Embryonic facial prominence (tissue), 1 donor: ENCODE measurements around the gene GRXCR2.
"Not testable (repeated sequence)": the region's sequence is repeated elsewhere in the genome, so short reads cannot be mapped to it uniquely, and the experiment has no call there.

ENCODE experiments used
- DNase-seq: peaks from one replicate; pipeline ENCODE4 v3.0.0-alpha.2; 2016; ENCODE audit errors: extremely low spot score

Gene GRXCR2

GRCh38 chr5:145887217-145887616, 14.4 kb upstream of the GRXCR2 start:
- no peak for DNase-seq

- DNase-seq = no peak
Measured at GRCh38 chr5:145874765-145875164, 2.0 kb upstream of the GRXCR2 start.

GRCh38 chr5:145872486-145872885, 328 bp downstream of the GRXCR2 start:
- no peak for DNase-seq

DNA sequence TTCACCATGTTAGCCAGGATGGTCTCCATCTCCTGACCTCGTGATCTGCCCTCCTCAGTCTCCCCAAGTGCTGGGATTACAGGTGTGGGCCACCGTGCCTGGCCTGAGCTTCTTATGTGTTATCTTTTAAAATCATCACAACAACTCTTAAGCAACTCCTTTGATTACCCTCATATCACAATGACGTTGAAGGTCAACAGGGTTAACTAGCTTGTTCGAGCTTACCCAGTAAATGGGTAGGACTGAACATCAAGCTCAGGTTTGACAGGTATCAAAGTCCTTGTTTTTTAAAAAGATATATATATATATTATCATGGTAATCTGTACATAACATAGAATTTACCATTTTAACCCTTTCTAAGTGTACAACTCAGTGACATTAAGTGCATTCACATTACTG, 3.1 kb downstream of the GRXCR2 start:
- DNase-seq = no peak

- no peak for DNase-seq
Measured at GRCh38 chr5:145867806-145868205, 5.0 kb downstream of the GRXCR2 start.

DNA sequence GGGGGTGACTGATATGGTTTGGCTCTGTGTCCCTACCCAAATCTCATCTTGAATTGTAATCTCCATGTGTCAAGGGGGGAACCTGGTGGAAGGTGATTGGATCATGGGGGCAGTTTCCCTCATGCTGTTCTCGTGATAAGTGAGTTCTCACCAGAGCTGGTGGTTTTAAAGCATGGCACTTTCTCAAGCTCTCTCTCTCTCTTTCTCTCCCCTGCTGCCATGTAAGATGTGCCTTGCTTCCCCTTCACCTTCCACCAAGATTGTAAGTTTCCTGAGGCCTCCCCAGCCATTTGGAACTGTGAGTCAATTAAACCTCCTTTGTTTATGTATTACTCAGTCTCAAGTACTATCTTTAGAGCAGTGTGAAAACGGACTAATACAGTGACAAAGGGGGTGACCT, 8.4 kb downstream of the GRXCR2 start:
- not testable (repeated sequence) for DNase-seq

DNA sequence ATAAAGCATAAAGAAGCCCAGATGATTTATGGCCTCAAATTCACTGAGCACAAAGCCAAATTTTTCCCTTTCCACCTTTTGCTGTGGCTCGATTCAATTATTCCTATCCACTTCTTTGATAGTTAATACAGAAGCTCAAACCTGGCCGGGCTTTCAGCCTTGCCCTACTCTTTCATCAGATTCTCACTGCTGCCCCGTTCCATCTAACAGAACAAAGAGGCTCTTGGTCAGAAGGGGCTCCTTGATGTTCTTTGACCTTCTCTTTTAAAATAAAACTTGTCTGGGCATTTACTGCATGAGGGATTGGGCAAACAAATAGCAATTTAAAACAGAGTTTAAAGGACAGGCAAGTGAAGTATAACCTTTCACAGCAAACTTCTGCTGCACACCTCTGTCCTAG, 9.8 kb downstream of the GRXCR2 start:
- no peak for DNase-seq

GRCh38 chr5:145859897-145860296, 12.9 kb downstream of the GRXCR2 start:
- no peak for DNase-seq

DNA sequence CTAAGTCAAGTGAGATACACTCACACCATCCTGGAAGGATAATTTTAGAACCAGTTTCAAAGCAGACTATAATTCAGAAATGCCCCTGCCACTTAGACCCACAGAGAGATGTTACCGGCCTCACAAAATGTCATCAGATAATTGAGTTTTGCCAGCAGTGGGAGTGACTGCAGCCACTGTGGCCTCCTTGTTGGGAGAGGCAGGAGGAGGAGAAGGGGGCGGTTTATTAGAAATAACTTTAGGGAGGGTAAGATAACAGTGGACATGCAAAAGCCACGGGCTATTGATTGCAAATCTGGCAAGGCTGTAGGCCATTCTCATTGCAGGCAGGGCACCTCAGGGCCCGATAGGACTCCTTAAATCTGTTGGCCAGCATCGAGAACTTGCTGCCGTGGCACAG, 13.4 kb downstream of the GRXCR2 start:
- DNase-seq = no peak

DNA sequence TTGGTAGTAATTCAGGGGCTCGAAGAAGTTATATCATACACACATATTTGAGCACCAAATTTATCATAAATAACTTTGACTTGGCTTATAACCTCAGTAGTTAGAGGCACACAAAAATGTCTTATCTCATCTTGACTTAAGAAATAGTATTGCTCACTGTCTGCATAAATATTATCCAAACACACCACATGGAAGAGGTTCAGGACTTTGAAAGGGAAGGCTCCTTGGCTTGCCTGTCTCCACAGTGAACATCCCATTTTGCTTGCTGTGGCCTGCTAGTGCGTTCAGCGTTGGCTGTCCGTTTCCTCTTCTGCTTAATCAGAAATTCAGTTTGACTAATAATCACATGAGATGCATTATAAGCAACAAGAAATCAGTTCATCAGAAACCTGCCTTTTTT, 13.9 kb downstream of the GRXCR2 start:
- DNase-seq = no peak

DNA sequence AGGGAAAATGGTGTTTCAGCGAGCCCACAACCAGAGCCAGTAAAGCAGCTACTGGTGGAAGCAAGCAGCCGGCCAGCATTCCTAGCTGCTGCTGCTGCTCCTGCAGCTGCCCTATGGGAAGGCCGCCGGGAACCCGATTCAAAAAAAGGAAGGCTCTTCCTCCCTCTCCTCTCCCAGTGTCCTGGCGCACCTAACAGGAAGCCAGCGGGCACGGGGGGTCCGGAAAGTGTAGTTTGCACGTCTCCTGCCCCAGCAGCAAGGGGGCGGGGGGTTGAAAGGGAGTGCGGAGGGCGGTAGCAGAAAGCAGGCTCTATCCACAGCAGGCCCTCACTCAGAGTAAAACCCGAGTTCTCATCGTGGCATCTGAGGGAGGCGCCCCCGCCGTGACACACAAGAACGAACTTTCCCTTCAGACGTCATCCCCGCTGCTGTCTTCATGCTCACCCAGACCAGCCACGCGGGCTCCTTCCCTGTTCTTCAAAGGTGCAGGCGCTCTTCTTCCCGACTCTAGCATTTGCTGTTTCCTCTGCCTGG, 16.5 kb downstream of the GRXCR2 start:
- peak; percentile 37 for DNase-seq

DNA sequence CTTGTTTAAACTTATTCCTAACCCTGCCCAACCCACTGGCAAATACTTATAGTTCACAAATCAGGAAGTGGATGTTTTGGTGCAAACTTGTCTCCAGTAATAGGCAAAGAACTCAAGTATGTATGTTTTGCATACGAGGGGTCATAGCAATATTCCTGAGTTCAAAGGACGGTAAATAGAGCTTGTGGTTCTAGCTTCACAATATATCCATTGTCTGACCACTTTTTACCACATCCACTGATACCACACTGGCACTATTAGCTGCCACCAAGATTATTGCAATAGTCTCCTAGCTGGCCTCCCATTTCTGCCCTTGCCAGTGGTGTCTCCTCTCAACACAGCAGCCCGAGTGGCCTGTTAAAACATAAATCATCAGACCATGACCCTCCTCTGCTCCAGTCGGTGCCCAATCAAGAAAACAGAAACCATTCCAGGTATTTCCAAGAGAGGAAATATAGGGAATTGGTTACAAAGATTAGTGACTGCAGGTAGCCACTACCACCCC, 17.0 kb downstream of the GRXCR2 start:
- no peak for DNase-seq

DNA sequence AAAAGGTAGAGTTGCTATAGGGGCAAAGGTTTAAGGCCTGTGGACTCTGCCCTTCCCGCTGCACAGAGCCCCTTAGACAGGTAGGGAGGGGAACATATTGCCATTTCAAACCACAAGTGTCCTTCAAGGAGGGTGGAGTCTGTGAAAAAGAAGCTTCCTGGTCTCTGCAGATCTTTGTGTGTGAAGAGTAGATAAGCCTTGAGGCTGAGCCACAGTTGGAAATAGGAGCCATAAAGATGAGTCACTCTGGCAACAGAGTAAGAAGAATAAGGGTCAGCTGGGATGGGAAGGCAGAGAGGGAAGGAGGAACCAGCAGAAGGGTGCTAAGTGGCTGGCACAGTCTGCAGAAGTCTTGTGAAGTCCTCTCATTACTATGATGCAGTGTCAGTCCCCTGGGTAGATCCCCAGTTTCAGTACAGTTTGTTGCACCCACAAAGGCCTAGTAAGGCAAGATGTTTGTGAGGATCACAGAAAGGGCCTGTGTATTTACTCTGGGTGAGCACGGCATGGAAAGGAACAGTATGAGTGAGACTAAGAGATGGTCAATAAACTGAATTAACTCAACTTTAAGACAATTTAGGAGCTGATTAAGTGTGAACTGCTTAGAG, 18.1 kb downstream of the GRXCR2 start:
- DNase-seq = no peak

DNA sequence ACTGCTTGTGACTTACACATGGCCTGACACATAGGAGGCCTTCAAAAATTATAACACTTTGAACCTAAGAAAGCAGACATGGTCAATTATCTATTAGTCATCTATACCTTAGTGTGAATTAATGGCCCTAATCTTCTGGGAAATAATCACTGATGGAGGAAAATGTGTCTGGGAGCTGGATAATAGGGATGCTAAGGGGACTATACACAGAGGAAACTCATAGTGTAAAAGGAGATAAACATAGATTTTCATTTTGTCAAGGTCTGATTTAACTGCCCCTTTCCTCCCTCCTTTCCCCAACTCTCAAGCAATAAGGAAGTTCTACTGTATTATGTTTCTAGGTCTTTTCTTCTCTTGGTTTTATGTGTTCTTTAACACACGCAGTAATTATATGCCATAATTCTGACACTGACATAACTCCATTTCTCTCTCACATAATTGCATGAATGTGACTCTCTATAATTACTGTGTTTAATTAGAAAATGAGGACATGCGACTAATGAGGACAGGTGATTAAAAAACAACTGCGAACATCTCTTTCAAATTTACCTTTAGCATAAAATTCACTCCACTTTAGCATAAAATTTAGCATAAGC, 18.9 kb downstream of the GRXCR2 start:
- DNase-seq = no peak

GRCh38 chr5:145852990-145853389, 19.8 kb downstream of the GRXCR2 start:
- no peak for DNase-seq

DNA sequence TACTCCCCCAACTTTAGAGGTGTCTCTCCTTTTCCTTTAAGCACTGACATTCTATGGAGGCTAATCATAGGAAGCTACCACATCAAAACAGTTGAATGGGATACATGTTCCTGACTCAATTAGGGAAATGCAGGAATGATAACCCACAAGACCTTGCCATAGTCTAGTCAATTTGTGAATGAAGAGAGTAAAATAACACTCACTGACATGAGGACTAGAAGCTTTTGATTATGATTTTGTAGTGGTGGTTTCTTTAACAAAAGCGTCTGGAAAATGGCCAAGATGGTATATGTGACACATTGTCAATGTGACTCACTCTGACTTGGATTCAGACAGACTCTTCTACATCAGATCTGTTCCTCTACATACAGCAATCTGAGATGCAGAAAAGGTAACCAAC, 24.0 kb downstream of the GRXCR2 start:
- DNase-seq = no peak

DNA sequence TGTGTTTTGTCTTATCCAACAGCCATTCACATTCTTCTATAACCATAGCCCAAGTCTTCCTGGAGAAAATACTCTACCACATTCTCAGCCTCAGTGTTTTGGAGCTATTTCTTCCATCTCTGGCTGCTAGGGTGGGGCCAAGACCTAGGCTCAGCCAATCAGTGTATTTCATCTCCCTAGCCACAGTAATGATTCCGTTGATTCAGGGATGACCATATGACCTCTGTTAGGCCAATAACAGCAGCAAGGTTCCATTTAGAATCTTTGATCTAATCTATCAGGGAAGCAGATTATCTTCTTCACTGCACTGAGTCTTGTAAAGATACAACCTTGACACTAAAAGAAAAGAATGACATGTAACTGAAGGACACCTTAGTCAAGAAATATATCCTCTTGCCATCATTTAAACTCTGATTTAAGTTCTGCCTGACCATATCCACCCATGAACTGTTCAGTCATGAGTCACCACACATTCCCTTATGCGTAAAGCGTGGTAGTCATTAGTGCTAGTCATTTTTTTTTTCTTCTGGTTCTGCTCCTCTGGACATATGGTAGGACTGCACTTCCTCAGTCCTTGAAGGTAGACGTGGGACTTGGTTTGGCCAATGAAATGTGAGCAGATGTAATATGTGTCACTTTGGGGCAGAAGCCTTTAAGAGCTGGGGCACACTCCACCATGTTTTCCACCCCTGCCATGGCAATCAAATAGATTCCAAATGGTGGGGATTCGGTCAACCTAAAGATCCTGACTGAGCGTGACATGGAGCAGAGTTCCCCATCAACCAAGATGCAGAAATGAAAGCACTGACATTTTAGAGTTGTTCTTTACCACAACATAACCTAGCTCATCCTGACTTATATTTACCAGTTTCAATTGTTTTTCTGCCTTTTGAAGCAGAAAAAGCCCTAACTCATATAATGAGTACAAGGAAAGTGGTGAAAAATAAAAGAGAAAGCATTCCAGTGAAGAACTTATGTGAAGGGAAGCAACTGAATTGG, 25.0 kb downstream of the GRXCR2 start:
- DNase-seq = no peak

GRCh38 chr5:145846081-145846480, 26.7 kb downstream of the GRXCR2 start:
- DNase-seq = no peak

- no peak for DNase-seq
Measured at GRCh38 chr5:145841299-145841698, 31.5 kb downstream of the GRXCR2 start.

- no peak for DNase-seq
Measured at GRCh38 chr5:145840458-145841132, 32.2 kb downstream of the GRXCR2 start.

GRCh38 chr5:145838276-145838675, 34.5 kb downstream of the GRXCR2 start:
- DNase-seq = no peak

- not testable (repeated sequence) for DNase-seq
Measured at GRCh38 chr5:145836241-145836640, 36.6 kb downstream of the GRXCR2 start.
